T follicular helper cell (primary cell): ENCODE data around the gene HK2.
A peak's percentile ranks its signal among the peaks of the same experiment; 100 is the strongest.
"Not testable (repeated sequence)": the region's sequence is repeated elsewhere in the genome, so short reads cannot be mapped to it uniquely, and the experiment has no call there.

Source experiments
- DNase-seq: peaks from one replicate; pipeline ENCODE4 v3.0.0-alpha.2; 2020; ENCODE audit warnings: low read depth

Gene HK2

GRCh38 chr2:74895001-74895400 lies 61.1 kb downstream of the HK2 start:
- no peak for DNase-seq

DNA sequence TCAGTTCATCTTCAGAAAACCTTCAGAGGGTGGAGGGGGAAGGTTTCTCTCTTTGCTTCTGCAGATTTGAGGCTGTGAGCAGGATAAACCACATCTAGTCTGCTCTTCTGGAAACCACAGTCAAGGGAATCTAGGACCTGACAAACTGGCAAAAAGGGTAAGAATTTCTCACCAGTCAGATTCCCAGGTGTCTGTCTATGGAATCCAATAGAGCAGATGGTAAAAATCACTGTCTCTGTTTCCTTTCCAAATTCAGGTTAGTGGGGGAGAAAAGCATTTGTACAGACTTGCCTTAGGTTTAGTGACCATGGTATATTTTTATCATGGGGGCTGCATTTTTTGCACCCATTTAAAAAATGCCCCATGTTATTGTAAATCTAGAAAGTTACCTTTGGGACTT lies 62.3 kb downstream of the HK2 start:
- DNase-seq: no peak

- not testable (repeated sequence) for DNase-seq
Measured at GRCh38 chr2:74900225-74900624, 66.3 kb downstream of the HK2 start.

- no peak for DNase-seq
Measured at GRCh38 chr2:74902281-74902860, 68.4 kb downstream of the HK2 start.

GRCh38 chr2:74906395-74906794 lies 72.5 kb downstream of the HK2 start:
- DNase-seq: no peak

- not testable (repeated sequence) for DNase-seq
Measured at GRCh38 chr2:74907560-74907959, 73.6 kb downstream of the HK2 start.

DNA sequence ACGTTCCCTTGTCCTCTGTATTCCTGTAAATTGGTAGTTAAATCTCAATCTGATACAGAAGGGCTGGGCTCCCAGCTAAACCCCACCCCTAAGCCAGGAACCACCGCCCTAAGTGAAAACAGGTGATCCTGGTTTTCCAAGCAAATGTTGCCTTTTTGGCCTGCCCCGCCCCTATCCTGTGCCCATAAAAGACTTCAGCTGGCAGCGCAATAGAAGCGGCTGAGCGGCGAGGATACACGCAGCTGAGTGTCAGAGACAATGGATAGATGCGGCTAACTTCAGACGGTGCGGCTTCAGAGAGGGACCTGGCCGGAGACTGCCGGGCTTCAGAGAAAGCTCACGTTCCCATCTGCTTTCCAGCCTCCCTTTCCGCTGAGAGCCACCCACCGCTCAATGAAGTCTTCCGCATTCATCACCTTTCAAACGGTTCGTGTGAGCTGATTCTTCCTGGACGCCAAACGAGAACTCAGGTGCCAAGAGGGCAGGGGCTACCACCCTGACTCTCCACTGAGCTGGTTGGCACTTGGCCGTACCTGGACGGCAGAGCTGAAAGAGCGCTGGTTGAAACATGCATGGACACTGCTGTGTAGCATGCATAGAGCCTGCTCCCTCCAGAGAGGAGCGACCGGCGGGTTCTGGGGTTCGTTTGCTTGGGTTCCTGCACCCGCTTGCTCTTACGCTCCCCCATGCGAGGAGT lies 75.0 kb downstream of the HK2 start:
- DNase-seq: no peak

GRCh38 chr2:74910245-74910644 lies 76.3 kb downstream of the HK2 start:
- no peak for DNase-seq

DNA sequence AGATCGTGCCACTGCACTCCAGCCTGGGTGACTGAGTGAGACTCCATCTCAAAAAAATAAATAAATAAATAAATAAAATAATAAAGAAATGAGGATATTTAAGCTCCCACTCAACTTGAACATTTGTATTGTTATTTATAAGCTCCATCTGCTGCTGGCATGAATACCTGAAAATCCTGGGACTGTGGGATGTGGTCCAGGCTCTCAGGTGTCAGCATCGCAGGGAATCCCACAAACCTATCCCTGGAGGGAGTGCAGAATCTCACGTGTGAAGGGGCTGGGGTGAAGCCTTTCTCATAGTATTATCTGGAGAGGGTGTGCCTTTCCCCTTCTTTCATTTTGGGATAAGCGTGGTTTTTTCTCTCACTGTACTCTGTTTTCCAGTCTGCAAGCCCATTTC lies 77.1 kb downstream of the HK2 start:
- DNase-seq: no peak

- no peak for DNase-seq
Measured at GRCh38 chr2:74915743-74916142, 81.8 kb downstream of the HK2 start.

DNA sequence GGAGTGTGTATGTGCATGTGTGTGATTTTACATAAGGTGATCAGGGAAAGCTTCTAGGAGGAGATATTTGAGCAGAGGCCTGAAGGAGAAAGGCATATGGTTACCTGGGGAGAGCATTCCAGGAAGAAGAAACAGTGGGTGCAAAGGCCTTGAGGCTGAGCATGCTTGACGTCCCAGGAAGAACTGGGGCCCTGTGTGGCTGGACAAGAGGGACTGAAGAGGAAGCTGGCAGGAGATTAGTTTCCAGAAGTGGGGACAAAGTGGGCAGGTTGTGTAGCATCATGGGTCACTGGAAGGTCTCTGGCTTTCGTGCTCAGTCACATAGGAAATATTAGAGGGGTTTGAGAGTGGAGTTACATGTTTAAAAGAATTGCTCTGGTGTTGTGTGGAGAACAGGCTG lies 82.5 kb downstream of the HK2 start:
- DNase-seq: no peak

- no peak for DNase-seq
Measured at GRCh38 chr2:74917702-74918619, 84.0 kb downstream of the HK2 start.

DNA sequence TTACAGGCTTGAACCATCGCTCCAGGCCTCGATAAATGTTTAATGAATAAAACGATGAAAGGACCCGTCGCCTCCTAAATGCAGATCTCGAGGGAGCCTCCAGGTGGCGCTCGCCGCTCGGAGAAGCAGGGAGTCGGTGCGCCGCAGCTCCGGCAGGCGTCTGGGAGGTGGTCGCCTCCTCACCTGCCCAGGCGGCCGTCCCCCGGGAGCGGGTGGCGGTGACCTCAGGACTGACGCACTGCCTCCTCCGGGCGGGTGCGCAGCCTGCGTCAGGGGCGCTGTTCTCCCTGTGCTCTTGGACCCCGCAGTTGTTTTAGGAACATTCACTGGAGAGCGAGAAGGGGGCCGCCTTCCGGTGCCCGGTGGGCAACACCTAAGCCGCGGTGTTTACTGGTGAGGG lies 85.9 kb downstream of the HK2 start:
- DNase-seq: peak; percentile 51

DNA sequence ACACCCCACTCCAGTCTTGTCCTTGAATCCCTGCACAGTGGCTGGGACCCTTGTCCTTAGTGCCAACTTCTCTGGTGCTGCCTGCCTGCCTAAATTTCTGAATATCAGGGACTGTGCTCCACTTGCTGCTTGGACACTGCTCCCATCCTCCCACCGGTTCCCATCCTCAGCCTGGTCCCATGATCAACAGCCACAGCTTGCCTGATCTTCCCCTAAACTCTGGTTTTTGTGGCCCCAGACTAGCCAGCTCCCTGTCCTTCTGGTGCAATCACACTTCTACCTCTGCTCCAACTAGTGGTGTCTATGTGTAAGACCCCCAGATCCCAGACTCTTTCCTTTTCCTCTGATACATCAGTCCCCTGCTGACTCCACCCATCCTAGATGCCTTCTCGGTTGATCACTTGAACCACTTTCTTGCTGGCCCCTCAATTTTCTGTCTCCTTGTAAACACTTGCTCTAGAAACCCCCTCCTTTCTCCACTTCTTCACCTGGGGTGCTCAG lies 87.4 kb downstream of the HK2 start:
- no peak for DNase-seq

DNA sequence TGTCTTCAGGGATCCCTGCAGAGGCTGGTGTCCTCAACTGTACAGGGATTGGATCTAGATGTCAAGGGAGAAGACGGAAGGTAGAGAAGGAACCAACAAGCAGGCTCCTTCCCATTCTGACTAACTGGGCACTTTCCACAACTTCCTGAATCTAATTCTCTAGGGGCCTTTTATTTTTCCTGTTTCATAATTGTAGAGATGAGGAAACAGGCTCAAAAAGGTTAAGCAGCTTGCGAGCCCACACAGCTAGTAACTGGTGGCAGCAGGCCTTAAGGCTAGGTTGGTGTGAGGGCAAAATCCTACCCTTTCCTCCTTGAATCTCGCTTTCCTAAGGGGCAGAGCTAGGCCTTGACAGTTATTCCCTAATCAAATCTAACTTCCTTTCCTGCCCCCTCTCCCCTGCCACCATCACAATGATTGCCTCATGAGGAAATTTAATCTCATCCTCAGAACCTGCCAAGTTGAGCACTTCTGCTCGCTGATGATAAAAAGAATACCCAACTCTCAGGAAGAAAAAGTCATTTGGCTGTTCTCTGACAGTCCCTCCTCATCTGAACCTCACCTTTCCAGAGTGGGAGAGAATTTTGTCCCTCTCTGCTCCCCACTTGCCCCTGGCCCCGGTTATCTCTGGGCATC lies 88.8 kb downstream of the HK2 start:
- no peak for DNase-seq

DNA sequence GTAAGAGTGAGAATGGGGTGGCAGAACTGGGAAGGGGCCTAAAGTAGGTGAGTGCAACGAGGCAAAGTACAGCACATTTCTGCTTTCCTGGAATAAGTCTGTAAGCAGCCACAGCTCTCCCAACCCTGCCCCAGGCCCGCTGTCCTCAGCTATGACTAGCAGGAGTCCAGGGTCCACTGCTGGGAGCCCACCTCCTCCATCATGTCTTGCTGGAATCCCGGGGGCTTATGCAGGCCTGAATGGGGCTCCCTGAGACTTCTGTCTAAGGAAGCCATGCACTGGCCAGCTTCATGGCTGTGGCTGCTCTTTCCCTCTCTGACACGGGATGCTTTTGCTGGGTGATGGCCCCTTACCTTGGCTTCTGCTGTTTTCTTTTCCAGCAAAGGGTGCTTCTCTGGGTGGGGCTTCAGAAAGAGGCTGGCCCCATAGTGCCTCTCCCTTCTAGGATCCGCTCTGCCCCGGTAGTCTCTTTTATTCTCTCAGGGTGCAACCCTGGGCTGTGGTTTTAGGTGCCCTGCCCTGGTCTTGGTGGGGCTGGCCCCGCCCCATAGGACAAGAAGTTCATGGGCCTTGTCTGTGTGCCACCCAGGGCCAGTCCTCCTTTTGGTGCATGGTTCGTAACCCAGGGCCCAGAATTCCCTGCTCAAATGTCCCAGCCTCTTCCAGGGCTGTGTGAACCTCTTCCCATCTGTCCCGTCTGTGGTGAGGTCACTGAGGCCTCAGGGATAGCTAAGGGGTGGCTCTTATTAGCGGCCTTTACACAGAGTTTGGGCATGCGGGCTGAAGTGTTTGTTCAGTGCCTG lies 90.7 kb downstream of the HK2 start:
- no peak for DNase-seq

DNA sequence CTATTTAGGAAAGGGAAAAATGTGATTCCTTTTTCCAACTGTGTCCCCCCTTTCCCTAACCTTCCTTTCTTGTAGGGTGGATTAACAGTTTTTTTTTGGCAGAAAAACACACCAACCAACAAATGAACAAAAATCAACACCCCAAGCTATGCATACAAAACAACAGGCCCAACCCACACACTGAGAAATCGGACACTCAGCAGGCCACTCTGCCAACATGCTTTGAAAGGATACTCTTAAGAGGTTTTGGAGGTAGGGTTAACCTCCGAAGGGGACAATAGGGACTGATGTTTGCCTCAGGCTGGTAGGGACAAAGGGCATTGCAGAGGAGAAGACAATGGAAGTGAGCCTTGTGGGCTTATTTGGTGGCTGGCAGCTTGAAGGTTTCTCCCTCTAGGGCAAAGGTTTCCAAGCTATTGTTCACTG lies 91.4 kb downstream of the HK2 start:
- no peak for DNase-seq

- no peak for DNase-seq
Measured at GRCh38 chr2:74927621-74928020, 93.7 kb downstream of the HK2 start.

DNA sequence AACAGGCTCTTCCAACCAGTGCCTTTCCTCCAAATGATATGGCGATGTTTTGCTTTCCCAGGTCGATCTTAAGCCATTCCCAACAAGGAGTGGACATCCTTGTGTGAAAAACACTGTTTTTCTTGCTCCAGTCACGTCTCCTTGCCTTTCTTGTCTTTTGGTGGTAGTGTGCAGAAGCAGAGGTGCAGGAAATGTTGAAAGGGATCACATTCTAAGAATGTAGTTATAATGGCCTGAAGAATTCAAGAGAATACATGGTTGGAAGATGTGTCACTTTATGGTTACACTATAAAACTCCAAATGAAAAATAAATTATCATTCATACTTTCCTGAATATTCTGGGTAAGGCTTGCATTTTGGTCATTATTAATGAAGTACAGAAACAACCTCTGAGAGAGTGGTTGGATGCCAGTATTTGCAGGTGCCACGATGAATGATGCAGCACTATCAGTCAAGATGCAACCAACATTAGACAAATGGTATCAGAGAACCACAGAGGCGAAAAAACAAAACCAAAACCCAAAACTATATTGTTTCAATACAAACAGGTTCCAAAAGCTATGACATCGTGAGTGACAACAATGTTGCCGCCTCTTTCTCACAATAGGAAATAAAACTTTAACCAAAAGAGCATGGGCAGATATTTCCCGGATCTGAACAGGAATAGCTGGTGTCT lies 97.0 kb downstream of the HK2 start:
- no peak for DNase-seq

DNA sequence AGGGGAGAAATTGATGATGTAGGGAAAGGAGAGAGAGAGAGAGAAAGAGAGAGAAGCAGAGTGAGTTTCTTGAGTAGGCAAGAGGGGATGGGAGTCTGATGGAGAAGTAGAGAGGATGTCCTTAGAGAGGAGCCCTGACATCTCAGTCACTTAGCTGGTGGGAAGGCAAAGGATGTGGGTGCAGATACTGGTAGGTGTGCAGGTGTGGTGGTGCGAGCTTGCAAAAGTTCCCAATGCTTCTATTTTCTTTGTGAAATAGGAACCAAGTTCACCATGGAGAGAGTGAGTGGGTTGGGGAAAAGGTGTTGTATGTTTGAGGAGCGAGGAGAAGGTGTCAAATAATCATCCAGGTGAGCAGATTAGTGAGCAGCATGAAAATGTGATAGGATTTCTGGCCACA lies 98.0 kb downstream of the HK2 start:
- DNase-seq: no peak

- DNase-seq: no peak
Measured at GRCh38 chr2:74935975-74936391, 102.1 kb downstream of the HK2 start.
